Measurements from ENCODE around the gene IQSEC1. TPM values are rescaled to one million over a fixed set of nuclear protein-coding genes. Genes with fewer than 3 reads are reported as not detected.

Gene IQSEC1
- total and polyA plus RNA-seq, 2 of the 8 experiments (the other 6 are each of a cell fraction or from before 2014, with no cell fraction given), result 6.8 to 28.8 TPM

- WGBS, 2 experiments (ENCODE audit: extremely low coverage in 1 of 2, insufficient coverage in 1 of 2, insufficient read length in 1 of 2, insufficient replicate concordance in 2 of 2, low coverage in 1 of 2, low lambda C conversion rate in 2 of 2, missing lambda C conversion rate in 1 of 2), result 90% methylated on average over 15 of the region's 18 CpGs; no CpG with 5 or more reads in 1 of the 2 experiments
- Histone ChIP-seq H3K4me2 (ENCODE audit: insufficient read depth in 1 of 2, low read depth in 2 of 2, low read length in 2 of 2) (no peak overlapping the region), H3K9ac (replicated peaks in 1 of 4; ENCODE audit: extremely low read depth in 1 of 4, low read depth in 3 of 4, low read length in 3 of 4) (no peak overlapping the region), H3K18ac (ENCODE audit: extremely low read depth, low read length) (no peak overlapping the region), H4K8ac (ENCODE audit: extremely low read depth, insufficient read depth, low read length) (no peak overlapping the region), H3K4me3 (ENCODE audit: extremely low read depth in 1 of 4, insufficient read depth in 2 of 4, low read depth in 3 of 4, low read length in 4 of 4) (no peak overlapping the region), H3K79me1 (ENCODE audit: low read depth, low read length) (no peaks in the 10 kb centered on the region; the same call in 1 of the 2 replicates), H2AFZ (ENCODE audit: low read length) (no peak overlapping the region), H4K20me1 (replicated peaks in 1 of 2; ENCODE audit: control insufficient read depth in 1 of 2, insufficient read depth in 2 of 2, low read length in 2 of 2) (peaks cover 2 to 4% of the 10 kb centered on the region in 2 experiments), H2BK20ac (ENCODE audit: low read length) (no peak overlapping the region), H3K27ac (ENCODE audit: low read depth, low read length) (no peak overlapping the region), H3K56ac (replicated peaks; ENCODE audit: insufficient read length, low read depth, low read length) (no peak overlapping the region), H3K23ac (ENCODE audit: insufficient read length) (no peak overlapping the region), H2BK15ac (ENCODE audit: low read length) (no peak overlapping the region), H3K14ac (ENCODE audit: insufficient read length) (no peak overlapping the region), H3K23me2 (ENCODE audit: low read depth, low read length) (no peaks in the 10 kb centered on the region), H2BK120ac (replicated peaks; ENCODE audit: low read depth, low read length) (no peak overlapping the region), H2AK5ac (ENCODE audit: low read depth, low read length) (no peak overlapping the region), H3K79me2 (ENCODE audit: control insufficient read depth in 1 of 2, insufficient read depth in 2 of 2, low read length in 2 of 2) (no peaks in the 10 kb centered on the region), H3K27me3 (replicated peaks in 1 of 4; ENCODE audit: control insufficient read depth in 3 of 4, extremely low read depth in 1 of 4, insufficient read depth in 3 of 4, low read length in 3 of 4) (no peaks in the 10 kb centered on the region), H2BK5ac (ENCODE audit: low read depth, low read length) (peak overlapping the region; percentile 39; the same call in 1 of the 2 replicates), H4K91ac (replicated peaks; ENCODE audit: insufficient read length, low read length) (no peak overlapping the region), H3K9me3 (ENCODE audit: insufficient read depth in 2 of 2, low read depth in 1 of 2, low read length in 1 of 2) (no peaks in the 10 kb centered on the region), H3K4me1 (replicated peaks in 1 of 4; ENCODE audit: control insufficient read depth in 3 of 4, insufficient read depth in 4 of 4, low read length in 3 of 4) (no peaks in the 10 kb centered on the region), H4K5ac (ENCODE audit: insufficient read length, low read depth, low read length) (no peak overlapping the region), H3K4ac (replicated peaks; ENCODE audit: insufficient read length, low read depth, low read length) (no peak overlapping the region), H2BK12ac (ENCODE audit: low read depth, low read length) (no peak overlapping the region), H3K36me3 (ENCODE audit: control insufficient read depth in 2 of 4, insufficient read depth in 4 of 4, low read length in 3 of 4) (peaks cover 6 to 18% (median 11%) of the 10 kb centered on the region in 4 experiments; a peak in 5 of 8 replicates)
- DNase-seq (ENCODE audit: low read depth in 1 of 2, low spot score in 2 of 2), result no peak
- ChIA-PET CTCF (ENCODE audit: partially characterized antibody) (interaction anchor here (0.9 to 2.5 kb wide), 9 partner anchors 8 to 75 kb away, joined by 3 to 15 read pairs (median 3); no protein-coding TSS in a partner anchor), POLR2A (ENCODE audit: partially characterized antibody) (interaction anchor here (2.0 kb wide), 1 partner anchor 12 kb away, joined by 4 read pairs; no protein-coding TSS in a partner anchor)
- no peak for TF ChIP-seq CHD1 (IDR thresholded peaks at IDR 0.05; ENCODE audit: low read depth, low read length)
- TF ChIP-seq KDM5A (IDR thresholded peaks at IDR 0.05; ENCODE audit: low read length), result no peak
- TF ChIP-seq FOSL1 (IDR thresholded peaks at IDR 0.05; ENCODE audit: insufficient read depth, low read depth, low read length), result no peak
- no peak for TF ChIP-seq TEAD4 (IDR thresholded peaks at IDR 0.05; ENCODE audit: low read depth, low read length)
- TF ChIP-seq KDM1A (IDR thresholded peaks at IDR 0.05; ENCODE audit: borderline replicate concordance, low read length), result no peak
- no peak for TF ChIP-seq HDAC2 (IDR thresholded peaks at IDR 0.05; ENCODE audit: borderline replicate concordance in 1 of 2, low read depth in 2 of 2, low read length in 2 of 2)
- FAIRE-seq, result no peak
Observed at GRCh38 chr3:12907729-12908128, 165.5 kb downstream of the IQSEC1 start.
